Activated gamma-delta T cell treated with anti-CD3 and anti-CD28 coated beads, Interleukin-2, amount 50 U/mL, for 16 hours (primary cell): ENCODE data around the gene MRPS2.

Experiments
- DNase-seq: peaks from one replicate; pipeline ENCODE4 v3.0.0-alpha.2; 2020; ENCODE audit warnings: low read depth

MRPS2 gene

DNA sequence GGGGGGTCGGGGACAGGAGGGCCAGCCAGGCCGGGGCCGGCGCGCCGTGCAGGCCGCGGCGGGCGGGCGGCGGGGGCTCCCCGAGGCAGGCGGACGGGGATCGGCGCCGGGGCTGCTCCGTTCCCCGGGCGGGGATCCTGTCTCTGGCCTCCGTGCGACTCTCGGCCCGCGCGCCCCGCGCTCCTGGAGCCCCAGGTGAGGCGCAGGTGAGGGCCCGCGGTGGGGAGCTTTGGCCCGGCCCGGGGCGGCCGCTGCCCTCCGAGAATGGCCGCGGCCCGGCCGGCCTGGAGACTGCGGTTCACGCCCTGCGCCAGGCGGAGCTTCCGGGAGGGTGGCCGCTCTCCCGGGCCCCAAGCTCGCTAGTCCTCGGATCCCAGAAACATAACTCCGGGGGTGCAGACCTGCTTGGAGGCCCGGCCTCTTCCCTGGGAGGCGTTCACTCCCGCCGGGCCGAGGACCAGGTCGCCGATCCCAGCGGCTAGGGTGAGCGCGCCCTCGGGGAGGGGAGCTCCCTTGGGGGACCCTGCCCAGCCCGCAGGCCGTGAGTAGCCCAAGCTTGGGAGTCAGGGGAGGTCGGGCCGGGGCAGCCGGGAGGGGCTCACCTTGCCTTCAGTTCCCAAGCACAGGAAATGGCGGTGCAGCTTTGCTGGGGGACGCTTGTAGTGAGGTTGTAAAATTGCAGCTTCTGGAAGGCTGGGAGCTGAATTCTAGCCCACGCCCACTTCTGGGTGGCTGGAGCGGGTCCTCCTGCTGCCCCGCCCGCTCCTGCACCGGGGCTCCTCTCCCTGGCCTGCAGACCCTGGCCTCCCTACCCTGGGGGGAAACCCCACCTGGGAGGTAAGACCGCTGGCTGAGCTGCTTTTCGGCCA, 20.2 kb upstream of the MRPS2 start:
- DNase-seq, result no peak

- DNase-seq, result no peak
Observed at GRCh38 chr9:135480940-135481310, 19.6 kb upstream of the MRPS2 start.

DNA sequence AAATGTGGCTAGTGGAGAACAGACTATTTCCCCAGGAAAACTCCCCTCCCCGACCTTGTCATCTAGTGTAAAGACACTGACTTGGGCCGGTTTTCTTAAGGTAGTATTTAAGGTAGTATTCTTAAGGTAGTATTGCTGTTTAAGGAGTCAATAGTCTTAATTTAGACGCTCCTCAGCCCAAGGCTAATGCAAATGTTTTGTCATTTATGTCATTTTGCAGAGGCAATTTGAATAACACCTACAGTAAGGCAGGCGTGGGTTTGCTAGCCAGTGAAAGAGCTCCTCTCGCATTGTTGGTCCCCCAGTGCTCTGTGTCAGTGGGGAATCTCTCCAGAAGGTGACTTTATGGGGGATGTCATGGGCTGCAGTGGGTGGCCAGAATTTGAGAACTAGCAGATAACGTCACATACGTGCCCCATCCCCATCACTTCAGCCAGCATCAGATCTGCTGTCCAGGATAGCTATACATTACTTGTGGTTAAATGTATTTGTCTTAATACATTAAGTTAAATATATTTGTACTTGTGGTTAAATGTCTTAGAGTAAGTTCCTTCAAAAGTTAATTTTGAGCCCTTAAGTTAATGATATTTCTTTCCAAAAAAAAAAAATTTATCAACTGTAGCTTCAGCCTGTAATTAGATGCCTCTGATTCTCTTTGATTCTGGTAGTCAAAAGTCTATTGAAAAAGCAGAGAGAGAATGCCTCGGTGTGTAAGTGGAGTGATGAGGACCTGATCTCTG, 18.3 kb upstream of the MRPS2 start:
- DNase-seq, result no peak

DNA sequence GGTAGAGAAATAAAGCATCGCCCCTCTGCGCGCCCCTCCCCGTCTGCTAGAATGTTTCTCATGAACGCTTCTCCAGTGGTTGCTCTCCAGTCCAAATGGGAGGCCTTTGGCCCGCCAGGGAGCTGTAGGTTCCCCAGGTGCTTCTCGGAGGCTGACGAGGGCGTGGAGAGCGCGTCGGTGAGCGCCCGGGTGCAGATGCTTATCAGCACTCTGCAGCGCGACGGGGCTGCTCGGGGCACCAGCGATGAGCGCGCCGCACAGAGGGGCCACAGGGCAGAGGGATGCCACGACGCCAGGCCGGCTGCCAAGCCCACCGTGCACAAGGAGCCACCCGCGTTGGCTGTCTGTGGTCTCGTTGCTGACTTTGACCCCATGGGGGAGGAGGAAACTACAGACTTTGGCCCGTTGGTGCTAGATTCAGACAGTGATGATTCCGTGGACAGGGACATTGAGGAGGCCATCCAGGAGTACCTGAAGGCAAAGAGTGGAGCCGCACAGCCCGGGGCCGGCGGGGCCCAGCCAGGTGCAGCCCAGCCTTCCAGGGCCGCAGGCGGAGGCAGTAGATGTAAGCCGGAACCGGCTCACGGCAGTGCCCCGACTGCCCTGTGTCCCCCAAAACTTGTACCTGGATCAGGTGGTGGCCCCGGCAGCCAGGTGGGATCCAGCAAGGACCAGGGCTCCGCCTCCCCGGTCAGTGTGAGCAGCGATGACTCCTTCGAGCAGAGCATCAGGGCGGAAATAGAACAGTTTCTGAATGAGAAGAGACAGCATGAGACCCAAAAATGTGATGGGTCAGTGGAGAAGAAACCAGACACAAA, 15.8 kb upstream of the MRPS2 start:
- DNase-seq, result no peak

DNA sequence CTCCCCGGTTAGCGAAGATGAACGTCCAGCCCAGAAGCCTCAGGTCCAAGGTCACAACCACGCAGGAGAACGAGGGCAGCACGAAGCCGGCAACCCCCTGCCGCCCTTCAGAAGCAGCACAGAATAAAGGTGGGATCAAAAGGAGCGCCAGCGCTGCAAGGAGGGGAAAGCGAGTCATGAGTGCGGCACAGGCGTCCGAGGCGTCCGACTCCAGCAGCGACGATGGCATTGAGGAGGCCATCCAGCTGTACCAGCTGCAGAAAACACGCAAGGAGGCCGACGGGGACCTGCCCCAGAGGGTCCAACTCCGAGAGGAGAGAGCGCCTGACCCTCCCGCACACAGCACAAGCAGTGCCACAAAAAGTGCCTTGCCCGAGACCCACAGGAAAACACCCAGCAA, 15.1 kb upstream of the MRPS2 start:
- DNase-seq, result no peak

- no peak for DNase-seq
Observed at GRCh38 chr9:135485832-135486231, 14.7 kb upstream of the MRPS2 start.

DNA sequence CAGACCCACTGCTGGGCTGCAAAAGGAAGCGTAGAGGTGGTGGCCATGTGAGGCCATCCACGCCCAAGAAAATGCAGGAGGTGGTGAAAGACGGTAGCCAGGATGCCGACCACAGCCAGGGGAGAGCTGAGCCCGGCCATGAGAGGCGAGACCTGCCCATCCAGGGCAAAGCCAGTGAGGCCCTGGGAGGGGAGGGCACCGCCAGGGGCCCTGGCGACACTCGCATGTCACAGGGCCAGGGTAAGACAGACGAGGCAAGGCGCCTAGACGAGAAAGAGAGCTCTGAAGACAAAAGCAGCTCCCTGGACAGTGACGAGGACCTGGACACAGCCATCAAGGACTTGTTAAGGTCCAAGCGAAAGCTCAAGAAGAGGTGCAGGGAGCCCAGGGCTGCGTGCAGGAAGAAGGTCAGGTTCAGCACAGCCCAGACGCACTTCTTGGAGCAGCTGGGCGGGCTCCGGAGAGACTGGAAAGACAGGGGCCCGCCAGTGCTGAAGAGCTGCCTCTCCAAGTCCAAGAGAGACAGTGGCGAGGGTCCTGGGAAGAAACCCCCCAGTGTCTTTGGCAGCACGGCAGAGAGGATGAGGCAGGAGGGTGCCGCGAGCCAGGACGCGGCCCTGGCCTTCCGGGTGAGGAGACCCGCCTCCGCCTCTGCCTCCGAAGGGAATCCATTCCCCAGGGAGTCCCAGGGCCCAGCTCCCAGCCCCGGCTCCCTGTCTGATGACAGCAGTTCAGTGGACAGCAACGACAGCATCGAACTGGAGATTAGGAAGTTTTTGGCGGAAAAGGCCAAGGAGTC, 14.0 kb upstream of the MRPS2 start:
- DNase-seq, result no peak

- DNase-seq, result no peak
Observed at GRCh38 chr9:135487281-135488012, 13.0 kb upstream of the MRPS2 start.

- no peak for DNase-seq
Observed at GRCh38 chr9:135488013-135488330, 12.5 kb upstream of the MRPS2 start.

GRCh38 chr9:135488527-135488926, 12.0 kb upstream of the MRPS2 start:
- no peak for DNase-seq

DNA sequence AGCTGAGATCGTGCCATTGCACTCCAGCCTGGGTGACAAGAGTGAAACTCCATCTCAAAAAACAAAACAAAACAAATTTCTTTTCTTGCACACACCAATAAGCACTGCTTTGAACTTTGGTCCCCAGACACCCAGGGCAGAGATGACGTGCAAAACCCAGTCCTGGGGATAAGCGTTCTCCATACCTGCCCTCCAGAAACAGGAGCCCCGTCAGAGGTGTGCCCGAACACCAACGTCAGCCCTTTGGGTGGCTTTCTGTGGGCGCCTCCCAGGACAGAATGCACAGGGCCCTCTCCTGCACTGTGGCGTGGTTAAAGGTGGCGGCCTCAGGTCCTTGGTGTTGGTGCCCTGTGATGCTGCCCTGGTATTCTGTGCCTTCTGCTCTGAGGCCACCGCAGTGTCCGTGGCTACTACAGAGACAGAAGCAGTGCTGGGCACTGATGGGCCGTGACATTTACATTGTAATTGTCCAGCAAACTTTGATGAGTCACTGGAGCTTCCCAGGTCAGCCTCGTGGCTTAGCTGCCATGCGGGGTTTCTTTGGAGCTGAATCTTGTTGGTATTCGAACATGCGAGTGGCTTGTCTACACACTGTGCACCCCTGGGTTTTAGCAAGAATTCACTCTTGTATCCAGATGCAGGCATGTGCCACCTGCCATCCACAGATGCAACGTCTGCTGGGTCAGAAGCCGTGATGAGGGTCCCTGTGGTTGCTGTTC, 11.1 kb upstream of the MRPS2 start:
- DNase-seq, result no peak

DNA sequence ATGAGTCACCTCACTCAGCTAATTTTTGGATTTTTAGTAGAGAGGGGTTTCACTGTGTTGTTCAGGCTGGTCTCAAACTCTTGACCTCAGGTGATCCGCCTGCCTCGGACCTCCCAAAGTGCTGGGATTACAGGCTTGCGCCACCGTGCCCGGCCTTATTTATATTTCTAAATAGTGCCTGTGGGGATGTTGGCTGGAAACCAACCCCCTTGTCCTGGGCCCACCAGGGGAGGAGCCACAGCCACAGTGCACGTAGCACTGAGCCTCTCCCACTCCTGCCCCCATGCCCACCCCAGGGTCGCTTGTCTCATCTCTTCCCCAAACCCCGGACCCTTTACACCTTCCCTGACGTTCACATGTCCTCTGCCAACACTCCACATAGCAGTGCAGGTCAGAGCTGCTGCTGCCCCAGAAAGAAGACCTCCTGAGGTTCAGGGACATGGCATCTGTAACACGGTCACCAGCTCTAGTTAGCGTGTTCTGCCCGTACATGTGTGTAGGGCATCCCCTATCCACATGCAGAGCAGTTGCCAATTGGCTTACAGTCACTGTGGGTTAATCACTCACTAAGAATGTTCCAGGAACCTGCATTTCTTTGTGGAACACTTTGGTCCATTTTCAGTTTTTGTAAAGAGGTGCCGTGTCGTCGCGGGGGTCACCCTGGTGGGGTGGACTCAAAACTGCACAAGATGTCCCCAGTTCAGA, 10.2 kb upstream of the MRPS2 start:
- no peak for DNase-seq

DNA sequence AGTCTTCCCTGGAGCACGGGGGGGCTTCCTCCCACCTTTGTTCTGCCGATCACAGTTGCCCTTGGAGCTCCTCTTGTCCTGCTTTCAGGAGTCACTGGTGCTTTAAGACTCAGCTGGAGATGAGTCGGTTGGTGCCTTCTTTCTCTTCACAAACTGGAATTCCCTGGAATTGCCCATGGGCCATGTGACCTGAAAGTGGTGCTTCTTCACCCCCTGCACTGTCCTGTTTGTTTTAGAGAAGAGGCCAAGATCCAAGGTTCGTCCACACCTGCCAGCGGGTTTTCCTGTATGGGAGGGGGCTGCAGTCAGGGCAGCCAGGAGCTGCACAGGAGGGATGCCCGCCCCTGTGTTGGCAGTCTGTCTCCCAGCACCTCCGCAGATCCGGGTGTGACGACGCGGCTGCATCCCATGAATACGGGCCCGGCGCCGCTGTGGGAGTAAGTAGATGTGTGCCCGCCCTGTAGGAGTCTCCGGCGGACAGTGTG, 9.5 kb upstream of the MRPS2 start:
- DNase-seq, result no peak

DNA sequence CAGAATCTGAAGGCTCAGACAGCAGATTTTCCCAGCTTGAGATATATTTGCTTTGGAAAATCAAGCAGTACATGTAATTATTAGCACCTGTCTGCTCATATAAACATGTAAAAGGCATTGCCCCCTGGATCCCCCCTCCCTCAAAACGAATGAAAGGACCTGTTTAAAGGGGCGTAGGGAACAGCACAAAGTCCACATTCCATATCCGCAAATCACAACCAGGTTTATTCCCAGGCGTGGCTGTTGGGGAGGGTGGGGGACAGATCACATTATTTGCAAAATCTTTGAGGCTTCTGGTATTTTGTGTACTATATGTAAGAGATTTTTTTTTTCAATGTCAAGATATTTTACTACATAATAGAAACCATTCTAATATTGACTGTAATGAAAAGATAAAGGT, 8.7 kb upstream of the MRPS2 start:
- no peak for DNase-seq

- DNase-seq, result no peak
Observed at GRCh38 chr9:135492886-135493669, 7.4 kb upstream of the MRPS2 start.

GRCh38 chr9:135494791-135495559, 5.5 kb upstream of the MRPS2 start:
- DNase-seq, result no peak

- no peak for DNase-seq
Observed at GRCh38 chr9:135498381-135499126, 1.9 kb upstream of the MRPS2 start.
